WI38 (cell line): Measurements from ENCODE around the gene AK8.

ENCODE experiments used
- H3K4me3 ChIP-seq: 2 replicates; pipeline ENCODE4 v1.5.1; 2011; ENCODE audit warnings: low read depth, mild to moderate bottlenecking, control low read depth, low read length
- TF ChIP-seq, protein P1 (sequence below): IDR thresholded peaks from 2 replicates; pipeline ENCODE4 v1.5.1; 2012; ENCODE audit warnings: low read depth, mild to moderate bottlenecking, control low read depth, low read length

The AK8 gene

DNA sequence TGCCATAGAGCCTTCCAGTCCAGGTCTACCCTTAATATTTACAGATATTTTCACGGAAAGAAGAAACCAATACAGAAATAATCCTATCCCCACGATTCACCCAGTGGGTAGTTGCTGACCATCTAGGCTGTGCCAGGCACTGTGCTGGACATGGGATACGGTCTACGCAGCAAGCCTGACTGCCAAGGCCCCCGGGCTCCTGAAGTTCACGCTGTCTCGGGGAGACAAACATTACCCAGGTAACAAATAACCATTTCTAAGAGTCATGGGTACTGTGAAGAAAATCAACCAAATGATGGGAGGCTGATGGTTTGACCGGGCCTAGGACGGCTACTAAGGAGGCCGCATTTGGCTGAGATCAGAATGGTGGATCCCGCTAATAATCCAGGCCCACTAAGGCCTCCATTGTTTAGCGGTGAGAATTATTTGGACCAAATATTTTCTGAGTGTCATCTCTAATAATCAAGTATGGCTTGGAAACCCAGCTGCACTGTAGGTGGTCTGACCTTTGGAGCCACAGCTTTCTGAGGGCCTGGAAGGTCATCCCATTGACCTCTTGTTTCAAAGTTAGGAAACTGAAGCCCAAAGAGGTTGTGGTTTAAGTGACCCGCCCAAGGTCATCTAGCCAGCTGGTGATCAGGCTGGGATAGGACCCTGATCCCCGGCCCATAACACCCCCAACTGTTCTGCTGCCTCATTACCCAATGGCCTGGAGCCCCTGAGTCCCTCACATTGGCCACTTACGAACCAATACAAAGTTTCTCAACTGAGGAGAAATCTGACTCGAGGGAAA lies 82.4 kb downstream of the AK8 start:
- TF ChIP-seq, protein P1, sequence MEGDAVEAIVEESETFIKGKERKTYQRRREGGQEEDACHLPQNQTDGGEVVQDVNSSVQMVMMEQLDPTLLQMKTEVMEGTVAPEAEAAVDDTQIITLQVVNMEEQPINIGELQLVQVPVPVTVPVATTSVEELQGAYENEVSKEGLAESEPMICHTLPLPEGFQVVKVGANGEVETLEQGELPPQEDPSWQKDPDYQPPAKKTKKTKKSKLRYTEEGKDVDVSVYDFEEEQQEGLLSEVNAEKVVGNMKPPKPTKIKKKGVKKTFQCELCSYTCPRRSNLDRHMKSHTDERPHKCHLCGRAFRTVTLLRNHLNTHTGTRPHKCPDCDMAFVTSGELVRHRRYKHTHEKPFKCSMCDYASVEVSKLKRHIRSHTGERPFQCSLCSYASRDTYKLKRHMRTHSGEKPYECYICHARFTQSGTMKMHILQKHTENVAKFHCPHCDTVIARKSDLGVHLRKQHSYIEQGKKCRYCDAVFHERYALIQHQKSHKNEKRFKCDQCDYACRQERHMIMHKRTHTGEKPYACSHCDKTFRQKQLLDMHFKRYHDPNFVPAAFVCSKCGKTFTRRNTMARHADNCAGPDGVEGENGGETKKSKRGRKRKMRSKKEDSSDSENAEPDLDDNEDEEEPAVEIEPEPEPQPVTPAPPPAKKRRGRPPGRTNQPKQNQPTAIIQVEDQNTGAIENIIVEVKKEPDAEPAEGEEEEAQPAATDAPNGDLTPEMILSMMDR: no peak
- H3K4me3 ChIP-seq: no peak overlapping the region

DNA sequence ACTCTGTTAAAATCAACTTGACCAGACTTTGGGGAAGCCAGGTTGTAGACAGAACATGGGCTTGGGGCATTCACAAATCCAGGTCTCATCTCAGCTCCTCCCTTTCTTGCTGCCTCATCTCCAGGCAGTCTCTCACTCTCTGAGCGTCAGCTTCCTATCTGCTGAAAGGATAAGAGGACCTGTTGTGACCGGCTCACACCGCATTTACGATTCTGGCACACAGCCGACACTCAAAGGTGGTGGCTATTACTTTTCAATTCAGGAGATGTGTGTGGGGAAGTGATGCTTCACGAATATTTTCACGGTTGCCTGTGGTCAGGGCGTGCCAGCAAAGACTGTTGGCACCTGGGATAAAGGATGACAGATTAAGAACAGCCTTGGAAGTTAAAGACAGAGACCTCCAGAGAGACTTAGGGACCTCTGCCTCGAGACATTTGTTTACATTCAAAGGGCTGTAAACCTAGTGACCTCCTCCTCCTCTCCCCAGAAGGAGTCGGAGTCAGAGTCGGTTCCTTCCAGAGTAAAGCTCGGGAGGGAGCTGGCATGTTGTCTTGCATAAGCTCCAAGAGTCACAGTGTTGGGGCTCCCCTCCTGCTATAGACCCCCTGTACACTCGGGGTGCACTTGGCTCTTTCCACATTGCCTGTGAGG lies 83.2 kb downstream of the AK8 start:
- TF ChIP-seq, protein P1: no peak
- H3K4me3 ChIP-seq: no peak overlapping the region

DNA sequence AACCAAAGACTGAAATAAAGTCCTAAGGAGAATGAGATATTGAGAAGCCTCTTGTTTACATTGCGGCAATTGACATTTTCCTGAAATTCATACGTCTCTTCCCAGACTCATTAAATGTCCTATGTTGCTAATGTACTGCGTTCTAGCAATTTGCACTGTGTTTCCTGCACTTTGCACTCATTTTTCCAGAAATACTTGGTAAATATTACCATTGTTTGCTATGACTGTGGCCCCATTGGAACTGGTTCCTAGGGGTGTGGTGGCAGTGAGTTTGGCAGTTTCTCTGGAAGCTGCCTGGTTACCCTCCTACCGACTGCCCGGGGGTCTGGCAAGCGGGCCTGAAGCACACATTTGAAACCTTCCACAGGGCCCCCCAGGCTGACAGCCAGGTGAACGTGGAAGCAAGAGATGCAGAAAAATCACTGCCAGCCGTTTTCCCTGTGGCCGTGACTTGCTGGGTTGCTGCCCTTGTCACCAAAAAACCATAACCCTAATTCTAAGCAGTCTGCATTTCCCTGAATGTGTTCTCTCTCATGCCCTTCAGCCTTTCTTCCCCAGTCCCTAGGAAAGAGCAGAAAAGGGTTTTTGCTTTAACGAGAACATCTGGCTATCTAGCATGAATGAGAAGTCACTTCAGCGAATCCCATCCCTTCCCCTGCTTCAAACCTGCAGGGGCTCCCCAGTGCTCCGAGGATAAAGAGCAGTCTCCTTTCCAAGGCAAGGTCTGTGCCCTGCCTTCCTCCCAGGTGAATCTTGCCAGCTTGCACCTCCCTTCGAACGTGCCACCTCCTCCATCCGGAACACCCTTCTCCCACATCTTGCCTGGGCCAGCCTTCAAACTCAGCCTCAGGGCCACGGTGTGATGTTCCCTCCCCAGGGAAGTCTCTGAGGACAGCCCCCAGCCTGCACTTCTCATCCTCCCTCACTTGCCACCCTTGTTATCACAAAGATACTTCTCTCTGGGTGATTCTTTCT lies 84.2 kb downstream of the AK8 start:
- TF ChIP-seq, protein P1: no peak
- no peak overlapping the region for H3K4me3 ChIP-seq

DNA sequence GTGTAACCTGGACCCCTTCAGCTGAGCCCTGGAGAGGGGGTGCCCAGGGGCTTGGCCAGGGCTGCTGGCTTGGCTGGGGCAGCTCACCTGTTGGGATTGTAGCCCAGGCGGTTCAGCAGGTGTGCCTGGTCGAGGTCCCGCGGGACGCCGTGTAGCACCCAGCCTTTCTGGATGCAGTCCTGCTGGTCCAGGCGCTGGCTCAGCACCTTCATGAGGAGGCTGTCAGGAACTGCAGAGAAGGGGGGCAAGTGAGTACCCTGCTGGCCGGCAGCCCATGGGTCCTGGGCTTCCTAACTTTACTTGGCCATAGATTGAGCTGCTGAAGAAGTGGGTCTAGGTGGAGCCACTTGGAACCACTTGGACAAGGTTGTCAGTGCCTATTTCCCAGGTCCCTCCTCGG lies 85.5 kb downstream of the AK8 start:
- no peak overlapping the region for H3K4me3 ChIP-seq
- TF ChIP-seq, protein P1: no peak

DNA sequence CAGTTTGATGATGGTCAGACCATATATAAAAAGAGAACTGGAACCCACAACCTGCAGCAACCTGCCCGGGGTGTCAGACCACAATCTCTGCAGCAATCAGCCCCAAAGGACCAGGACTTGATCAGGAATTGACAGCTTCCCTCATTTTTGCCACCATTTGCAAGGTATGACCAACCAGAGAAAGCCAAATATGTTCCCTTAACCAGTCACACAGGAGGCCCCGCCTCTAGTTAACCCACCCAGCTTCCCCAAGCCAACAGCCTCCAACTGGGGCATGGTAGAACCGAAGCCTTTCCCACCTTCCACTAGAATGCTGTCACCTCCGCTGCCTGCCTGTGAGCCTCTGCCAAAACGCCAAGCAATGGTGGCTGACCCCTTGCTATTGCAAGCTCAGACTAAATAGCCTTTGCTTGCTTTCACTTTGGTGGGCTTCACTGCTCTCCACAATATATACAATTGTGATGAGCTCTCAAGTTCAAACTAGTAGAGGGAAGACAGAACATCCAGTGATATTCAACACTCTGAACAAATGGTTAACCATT lies 86.3 kb downstream of the AK8 start:
- no peak overlapping the region for H3K4me3 ChIP-seq
- TF ChIP-seq, protein P1: no peak

DNA sequence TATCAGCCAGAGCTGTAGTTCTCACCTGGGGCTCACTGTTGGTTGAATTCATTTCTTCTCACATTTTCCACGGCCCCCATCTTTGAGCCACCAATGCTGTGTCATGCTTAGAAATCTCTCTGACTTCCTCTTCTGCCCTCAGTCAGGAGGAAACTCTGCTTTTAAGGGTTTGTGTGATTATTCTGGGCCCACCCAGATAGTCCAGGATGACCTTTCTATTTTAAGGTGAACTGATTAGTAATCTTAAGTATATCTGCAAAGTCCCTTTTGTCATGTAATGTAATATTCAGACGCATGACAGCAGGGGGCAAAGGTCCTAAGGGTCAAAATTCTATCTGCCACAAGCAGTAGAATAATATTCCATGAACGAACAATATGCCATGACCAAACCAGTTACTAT lies 88.4 kb downstream of the AK8 start:
- no peak overlapping the region for H3K4me3 ChIP-seq
- TF ChIP-seq, protein P1: no peak
